Karpas-422 (cell line): Measurements from ENCODE around the gene AIRE. TPM values are rescaled to one million over a fixed set of nuclear protein-coding genes. Genes with fewer than 3 reads are reported as not detected.

Source experiments
- DNase-seq: peaks from one replicate; pipeline ENCODE4 v3.0.0-alpha.2; 2015
- H2AFZ ChIP-seq: fragments of 200-600 bp; sonication (generic); 2 replicates; pipeline ENCODE4 v1.6.1; 2014; ENCODE audit warnings: antibody characterized with exemption, low read length, mixed read lengths
- H3K27ac ChIP-seq: fragments of 200-600 bp; sonication (generic); 2 replicates; pipeline ENCODE4 v1.5.1; 2014; ENCODE audit warnings: mild to moderate bottlenecking, low read length, moderate library complexity
- H3K27me3 ChIP-seq: fragments of 200-600 bp; sonication (generic); 2 replicates; pipeline ENCODE4 v1.6.1; 2014; ENCODE audit warnings: low read length, mixed read lengths
- H3K36me3 ChIP-seq: fragments of 200-600 bp; sonication (generic); 2 replicates; pipeline ENCODE4 v1.6.1; 2014; ENCODE audit warnings: low read length, mixed read lengths; ENCODE audit not compliant: insufficient read depth
- H3K4me1 ChIP-seq: fragments of 200-600 bp; sonication (generic); 2 replicates; pipeline ENCODE4 v1.6.1; 2014; ENCODE audit warnings: mild to moderate bottlenecking, low read length, mixed read lengths
- H3K4me2 ChIP-seq: fragments of 200-600 bp; sonication (generic); 2 replicates; pipeline ENCODE4 v1.6.1; 2014; ENCODE audit warnings: low read length, low read depth, mild to moderate bottlenecking; ENCODE audit not compliant: poor library complexity, severe bottlenecking
- H3K4me3 ChIP-seq: fragments of 200-600 bp; sonication (generic); 2 replicates; pipeline ENCODE4 v1.5.1; 2014; ENCODE audit warnings: mild to moderate bottlenecking, antibody characterized with exemption, low read length, mixed read lengths
- H3K79me2 ChIP-seq: fragments of 200-600 bp; sonication (generic); 2 replicates; pipeline ENCODE4 v1.6.1; 2014; ENCODE audit warnings: mild to moderate bottlenecking, low read length, mixed read lengths
- H3K9ac ChIP-seq: fragments of 200-600 bp; sonication (generic); 2 replicates; pipeline ENCODE4 v1.6.0; 2014; ENCODE audit warnings: low read length
- H3K9me2 ChIP-seq: fragments of 200-600 bp; sonication (generic), shearing (Covaris generic); replicated peaks from 2 replicates; pipeline ENCODE4 v1.6.0; 2014; ENCODE audit warnings: mild to moderate bottlenecking, low read length, moderate library complexity; ENCODE audit not compliant: insufficient read depth
- H3K9me3 ChIP-seq: fragments of 300-700, 200-600 bp; sonication (generic); 2 replicates; pipeline ENCODE4 v1.6.1; 2014; ENCODE audit warnings: low read length, mixed read lengths
- H4K20me1 ChIP-seq: fragments of 200-600 bp; sonication (generic); 2 replicates; pipeline ENCODE4 v1.6.1; 2014; ENCODE audit warnings: mild to moderate bottlenecking, antibody characterized with exemption, low read length, low read depth; ENCODE audit not compliant: insufficient read depth
- total RNA-seq: library from RNA; depleted of rRNA; stranded (reverse); fragments of >200 nt; shearing (Covaris generic); gene quantifications from 2 replicates; pipeline ENCODE4 v1.2.3, GENCODE V29; 2014; ENCODE audit warnings: low replicate concordance

Gene AIRE
- total RNA-seq, 1 experiment from 2014 or later = not detected

DNA sequence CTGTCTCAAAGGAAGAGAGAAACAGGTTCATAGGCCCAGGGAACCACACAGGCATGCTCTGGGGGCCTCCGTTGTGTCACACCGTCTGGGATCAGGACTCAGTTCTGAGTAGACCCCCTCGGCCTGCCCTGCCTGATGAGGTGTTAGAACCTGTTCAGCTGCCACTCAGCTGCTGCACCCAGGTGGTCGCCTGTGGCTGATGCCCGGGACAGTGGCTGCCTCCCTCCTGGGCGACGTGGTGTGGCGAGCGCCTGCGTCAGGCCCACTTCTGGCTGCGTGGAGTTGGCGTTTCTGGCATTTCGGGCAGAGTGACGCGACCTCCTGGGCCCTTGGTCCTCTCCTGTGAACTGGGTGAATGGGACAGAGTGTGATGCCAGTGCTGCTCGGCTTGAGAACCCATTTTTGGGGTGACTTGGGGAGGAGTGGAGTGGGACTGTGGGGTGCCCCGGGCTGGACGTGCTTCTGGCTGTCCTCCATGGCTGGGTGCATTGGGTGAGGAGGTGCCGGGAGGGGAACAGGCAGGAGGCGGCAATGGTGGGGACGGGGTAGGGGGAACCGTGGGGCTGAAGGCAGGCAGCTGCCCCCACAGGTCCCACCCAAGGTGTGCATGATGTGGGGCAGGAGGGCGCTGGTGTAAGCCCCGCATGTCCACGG, 42.7 kb downstream of the AIRE start:
- no peak for DNase-seq
- H3K27ac ChIP-seq = no peak overlapping the region
- H3K4me2 ChIP-seq = no peak overlapping the region
- no peaks in the 10 kb centered on the region for H3K9me2 ChIP-seq
- H2AFZ ChIP-seq = no peak overlapping the region
- no peaks in the 10 kb centered on the region for H3K27me3 ChIP-seq
- H3K36me3 ChIP-seq = no peaks in the 10 kb centered on the region
- H3K9me3 ChIP-seq = no peaks in the 10 kb centered on the region
- H3K79me2 ChIP-seq = no peaks in the 10 kb centered on the region
- 0 out of 2 replicates have a peak, but pooled peaks cover 3% of the 10 kb centered on the region for H4K20me1 ChIP-seq
- H3K4me1 ChIP-seq = no peaks in the 10 kb centered on the region
- no peak overlapping the region for H3K9ac ChIP-seq
- H3K4me3 ChIP-seq = no peak overlapping the region

GRCh38 chr21:44329086-44329889, 43.6 kb downstream of the AIRE start:
- Histone ChIP-seq H2AFZ (no peak overlapping the region), H3K9me2 (no peaks in the 10 kb centered on the region), H3K9me3 (no peaks in the 10 kb centered on the region), H3K79me2 (no peaks in the 10 kb centered on the region), H3K4me1 (peaks cover 7% of the 10 kb centered on the region), H3K9ac (no peak overlapping the region), H3K4me3 (no peak overlapping the region), H3K36me3 (no peaks in the 10 kb centered on the region), H3K4me2 (no peak overlapping the region), H3K27me3 (no peaks in the 10 kb centered on the region), H4K20me1 (0 out of 2 replicates have a peak, but pooled peaks cover 3% of the 10 kb centered on the region), H3K27ac (no peak overlapping the region)
- peak; percentile 55 for DNase-seq

GRCh38 chr21:44329971-44330681, 44.5 kb downstream of the AIRE start:
- Histone ChIP-seq H2AFZ (no peak overlapping the region), H3K9me3 (no peaks in the 10 kb centered on the region), H3K9ac (no peak overlapping the region), H3K4me2 (no peak overlapping the region), H3K36me3 (no peaks in the 10 kb centered on the region), H3K27me3 (no peaks in the 10 kb centered on the region), H3K9me2 (no peaks in the 10 kb centered on the region), H3K4me1 (peaks cover 7% of the 10 kb centered on the region), H3K4me3 (no peak overlapping the region), H3K27ac (no peak overlapping the region), H3K79me2 (no peaks in the 10 kb centered on the region), H4K20me1 (0 out of 2 replicates have a peak, but pooled peaks cover 3% of the 10 kb centered on the region)
- DNase-seq = no peak

DNA sequence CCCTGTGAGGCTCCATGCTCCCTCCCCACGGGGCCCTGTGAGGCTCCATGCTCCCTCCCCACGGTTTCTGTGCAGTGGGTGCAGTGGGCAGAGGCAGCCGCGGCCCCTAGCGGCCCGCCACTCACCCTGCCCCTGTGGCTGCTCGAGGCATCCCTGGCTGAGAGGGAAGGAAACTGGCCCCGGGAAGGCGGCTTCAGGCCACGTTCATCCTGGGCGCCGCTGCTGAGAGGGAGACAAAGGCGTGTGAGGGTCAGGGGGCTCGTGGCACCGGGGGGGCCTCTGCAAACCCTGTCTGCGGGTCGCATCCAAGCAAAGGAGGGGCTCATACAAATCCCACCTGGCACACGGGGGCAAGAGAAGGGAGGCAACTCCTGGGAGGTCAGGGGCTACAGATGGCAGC, 45.0 kb downstream of the AIRE start:
- no peaks in the 10 kb centered on the region for H3K27me3 ChIP-seq
- H2AFZ ChIP-seq = no peak overlapping the region
- H3K4me3 ChIP-seq = no peak overlapping the region
- no peak overlapping the region for H3K4me2 ChIP-seq
- H3K36me3 ChIP-seq = no peaks in the 10 kb centered on the region
- no peak overlapping the region for H3K9ac ChIP-seq
- H3K9me2 ChIP-seq = no peaks in the 10 kb centered on the region
- peaks cover 7% of the 10 kb centered on the region for H3K4me1 ChIP-seq
- H3K9me3 ChIP-seq = no peaks in the 10 kb centered on the region
- H3K27ac ChIP-seq = no peak overlapping the region
- no peaks in the 10 kb centered on the region for H3K79me2 ChIP-seq
- DNase-seq = no peak
- H4K20me1 ChIP-seq = 0 out of 2 replicates have a peak, but pooled peaks cover 3% of the 10 kb centered on the region

GRCh38 chr21:44331209-44331608, 45.5 kb downstream of the AIRE start:
- Histone ChIP-seq H3K27ac (no peak overlapping the region), H2AFZ (no peak overlapping the region), H3K9me3 (no peaks in the 10 kb centered on the region), H3K79me2 (no peaks in the 10 kb centered on the region), H4K20me1 (0 out of 2 replicates have a peak, but pooled peaks cover 3% of the 10 kb centered on the region), H3K4me3 (no peak overlapping the region), H3K4me2 (no peak overlapping the region), H3K9ac (no peak overlapping the region), H3K27me3 (no peaks in the 10 kb centered on the region), H3K9me2 (no peaks in the 10 kb centered on the region), H3K4me1 (peaks cover 7% of the 10 kb centered on the region), H3K36me3 (no peaks in the 10 kb centered on the region)
- no peak for DNase-seq

DNA sequence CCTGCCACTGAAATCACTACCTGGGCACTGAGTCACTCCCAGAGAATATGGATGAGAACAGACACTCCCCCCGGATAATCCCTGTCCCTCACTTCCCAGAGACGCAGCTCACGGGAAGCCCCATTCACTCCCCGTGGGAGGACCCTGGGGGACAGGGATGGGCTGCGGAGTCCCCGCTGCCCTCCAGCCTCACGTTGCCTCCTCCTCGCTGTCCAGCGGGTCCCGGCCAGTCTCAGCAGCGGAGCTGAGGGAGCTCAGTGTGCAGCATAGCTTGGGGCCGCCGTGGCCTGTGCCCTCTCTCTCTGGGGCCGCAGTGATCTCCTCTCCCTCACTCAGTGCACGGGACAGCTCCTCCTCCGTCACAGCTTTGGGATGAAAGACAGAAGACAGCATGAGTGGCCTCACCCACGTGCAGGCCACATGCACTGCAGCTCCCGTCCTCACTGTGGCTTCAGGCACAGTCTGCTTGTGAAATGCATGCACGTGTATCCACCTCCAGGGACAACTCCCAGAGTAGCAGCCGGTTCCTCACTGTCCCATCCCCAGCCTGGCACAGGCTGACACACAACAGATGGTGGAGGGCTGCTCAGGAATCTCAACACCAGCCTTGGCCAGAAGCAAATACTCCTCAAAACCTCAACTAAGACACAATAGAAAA, 46.1 kb downstream of the AIRE start:
- peaks cover 7% of the 10 kb centered on the region for H3K4me1 ChIP-seq
- no peak overlapping the region for H3K9ac ChIP-seq
- H4K20me1 ChIP-seq = 0 out of 2 replicates have a peak, but pooled peaks cover 3% of the 10 kb centered on the region
- DNase-seq = no peak
- H3K36me3 ChIP-seq = no peaks in the 10 kb centered on the region
- H3K9me3 ChIP-seq = no peaks in the 10 kb centered on the region
- H3K27me3 ChIP-seq = no peaks in the 10 kb centered on the region
- H3K4me3 ChIP-seq = no peak overlapping the region
- no peaks in the 10 kb centered on the region for H3K79me2 ChIP-seq
- H3K9me2 ChIP-seq = no peaks in the 10 kb centered on the region
- no peak overlapping the region for H3K4me2 ChIP-seq
- no peak overlapping the region for H3K27ac ChIP-seq
- no peak overlapping the region for H2AFZ ChIP-seq

GRCh38 chr21:44332383-44332782, 46.7 kb downstream of the AIRE start:
- DNase-seq = no peak
- Histone ChIP-seq H3K79me2 (no peaks in the 10 kb centered on the region), H3K4me3 (no peak overlapping the region), H3K4me2 (no peak overlapping the region), H3K36me3 (no peaks in the 10 kb centered on the region), H3K27me3 (no peaks in the 10 kb centered on the region), H2AFZ (no peak overlapping the region), H3K9me3 (no peaks in the 10 kb centered on the region), H3K9me2 (no peaks in the 10 kb centered on the region), H3K4me1 (peaks cover 7% of the 10 kb centered on the region), H4K20me1 (0 out of 2 replicates have a peak, but pooled peaks cover 2% of the 10 kb centered on the region), H3K27ac (no peak overlapping the region), H3K9ac (no peak overlapping the region)
